Measurements from ENCODE around the gene ADCY4. TPM values are rescaled to one million over a fixed set of nuclear protein-coding genes. Genes with fewer than 3 reads are reported as not detected.

ADCY4 gene
- total and polyA plus RNA-seq, 2 donors (not counting 1 experiment from before 2014, with no cell fraction given), result 2.3 to 7.8 TPM

DNA sequence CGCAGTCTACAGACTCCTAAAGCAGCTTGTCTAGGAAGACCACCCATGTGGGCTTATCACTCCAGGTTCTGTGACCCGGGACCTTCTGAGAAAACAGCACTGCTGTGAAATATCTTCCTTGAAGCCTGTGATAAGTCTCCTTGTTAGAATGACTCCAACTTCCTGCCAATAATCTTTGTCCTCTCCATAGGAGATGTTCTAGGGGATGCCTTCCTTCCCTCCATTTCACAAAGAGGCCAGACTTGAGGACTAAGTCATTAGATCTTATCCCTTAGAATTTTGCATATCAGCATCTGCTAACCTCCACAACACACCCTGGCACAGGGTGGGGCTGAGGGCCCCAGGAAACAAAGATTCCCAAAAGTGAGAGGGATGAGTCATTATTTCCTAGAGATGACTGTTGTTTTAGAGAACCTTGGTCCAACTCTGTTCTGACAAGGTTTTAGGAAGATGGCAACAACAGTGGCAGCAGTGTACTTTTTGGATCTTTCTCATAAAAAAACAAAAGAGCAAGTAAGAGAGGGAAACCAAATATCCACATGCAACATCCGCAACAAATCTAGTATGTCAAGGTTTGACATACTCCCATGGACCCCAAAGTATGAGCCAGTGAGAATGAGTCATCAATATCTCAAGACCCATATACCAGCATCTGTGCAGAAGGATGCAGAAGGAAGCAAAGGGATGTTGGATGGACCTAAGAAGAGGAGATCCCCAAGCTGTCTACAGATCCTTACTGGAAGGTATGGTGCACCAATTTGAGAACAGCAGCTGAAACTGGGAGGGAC is 17.5 kb downstream of the ADCY4 start:
- H3K4me2 ChIP-seq (replicated peaks; ENCODE audit: low read depth, low read length, poor library complexity, severe bottlenecking), result no peak overlapping the region
- no peak for TF ChIP-seq EZH2 (IDR thresholded peaks at IDR 0.05; ENCODE audit: borderline replicate concordance, insufficient read depth, low read depth, low read length, poor library complexity, severe bottlenecking)
- TF ChIP-seq, protein P1, sequence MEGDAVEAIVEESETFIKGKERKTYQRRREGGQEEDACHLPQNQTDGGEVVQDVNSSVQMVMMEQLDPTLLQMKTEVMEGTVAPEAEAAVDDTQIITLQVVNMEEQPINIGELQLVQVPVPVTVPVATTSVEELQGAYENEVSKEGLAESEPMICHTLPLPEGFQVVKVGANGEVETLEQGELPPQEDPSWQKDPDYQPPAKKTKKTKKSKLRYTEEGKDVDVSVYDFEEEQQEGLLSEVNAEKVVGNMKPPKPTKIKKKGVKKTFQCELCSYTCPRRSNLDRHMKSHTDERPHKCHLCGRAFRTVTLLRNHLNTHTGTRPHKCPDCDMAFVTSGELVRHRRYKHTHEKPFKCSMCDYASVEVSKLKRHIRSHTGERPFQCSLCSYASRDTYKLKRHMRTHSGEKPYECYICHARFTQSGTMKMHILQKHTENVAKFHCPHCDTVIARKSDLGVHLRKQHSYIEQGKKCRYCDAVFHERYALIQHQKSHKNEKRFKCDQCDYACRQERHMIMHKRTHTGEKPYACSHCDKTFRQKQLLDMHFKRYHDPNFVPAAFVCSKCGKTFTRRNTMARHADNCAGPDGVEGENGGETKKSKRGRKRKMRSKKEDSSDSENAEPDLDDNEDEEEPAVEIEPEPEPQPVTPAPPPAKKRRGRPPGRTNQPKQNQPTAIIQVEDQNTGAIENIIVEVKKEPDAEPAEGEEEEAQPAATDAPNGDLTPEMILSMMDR (IDR thresholded peaks at IDR 0.05), result no peak
- POLR2A ChIA-PET, result no interaction called here
- CTCF ChIA-PET, result interaction anchor here (1.1 to 2.1 kb wide), 4 partner anchors 10 to 19 kb away, joined by 3 to 14 read pairs (median 8); partner anchors contain the start of gene CIDEB
- WGBS (ENCODE audit: insufficient coverage), result 96% methylated on average over 2 of the region's 3 CpGs
- no peak overlapping the region for H3K9ac ChIP-seq (ENCODE audit: low read length)
- H3K36me3 ChIP-seq (replicated peaks in 1 of 2; ENCODE audit: control extremely low read depth in 1 of 2, control insufficient read depth in 1 of 2, extremely low read depth in 1 of 2, insufficient read depth in 2 of 2, low read length in 1 of 2), result no peaks in the 10 kb centered on the region
- peaks cover 27% of the 10 kb centered on the region for H3K4me1 Mint-ChIP-seq
- no peaks in the 10 kb centered on the region for H3K9me3 Mint-ChIP-seq (ENCODE audit: insufficient read depth)
- no peak overlapping the region for H3K4me3 ChIP-seq (ENCODE audit: control extremely low read depth in 1 of 5, extremely low read depth in 1 of 5, insufficient read depth in 1 of 5, low read depth in 2 of 5, low read length in 4 of 5)
- H4K20me1 ChIP-seq (ENCODE audit: control insufficient read depth, insufficient read depth, low read length, poor library complexity, severe bottlenecking), result no peaks in the 10 kb centered on the region
- no peak overlapping the region for H3K27ac ChIP-seq (ENCODE audit: low read length in 2 of 2)
- H3K27me3 Mint-ChIP-seq, result peaks cover 11% of the 10 kb centered on the region
- H3K27ac Mint-ChIP-seq, result no peak overlapping the region
- H3K4me1 ChIP-seq (ENCODE audit: control insufficient read depth in 2 of 2, insufficient read depth in 2 of 2, low read length in 2 of 2), result peaks cover 20 to 26% of the 10 kb centered on the region in 2 donors
- DNase-seq (no peak), ATAC-seq (ENCODE audit: low read depth) (no peak)
- H3K79me2 ChIP-seq (ENCODE audit: control insufficient read depth, insufficient read depth, low read length), result no peaks in the 10 kb centered on the region
- no peak overlapping the region for H3K4me3 Mint-ChIP-seq
- H2AFZ ChIP-seq (ENCODE audit: insufficient read depth, low read depth, low read length, poor library complexity, severe bottlenecking), result no peak overlapping the region
- intact Hi-C loops (cut with micrococcal nuclease), result no loop called here
- H3K27me3 ChIP-seq (replicated peaks in 1 of 4; ENCODE audit: control extremely low read depth in 1 of 4, control insufficient read depth in 3 of 4, insufficient read depth in 4 of 4, low read length in 3 of 4), result peaks cover 0 to 6% (median 0%) of the 10 kb centered on the region in 4 experiments
- H3K9me3 ChIP-seq (ENCODE audit: control extremely low read depth in 1 of 3, control insufficient read depth in 2 of 3, insufficient read depth in 1 of 3, low read length in 2 of 3), result no peaks in the 10 kb centered on the region

DNA sequence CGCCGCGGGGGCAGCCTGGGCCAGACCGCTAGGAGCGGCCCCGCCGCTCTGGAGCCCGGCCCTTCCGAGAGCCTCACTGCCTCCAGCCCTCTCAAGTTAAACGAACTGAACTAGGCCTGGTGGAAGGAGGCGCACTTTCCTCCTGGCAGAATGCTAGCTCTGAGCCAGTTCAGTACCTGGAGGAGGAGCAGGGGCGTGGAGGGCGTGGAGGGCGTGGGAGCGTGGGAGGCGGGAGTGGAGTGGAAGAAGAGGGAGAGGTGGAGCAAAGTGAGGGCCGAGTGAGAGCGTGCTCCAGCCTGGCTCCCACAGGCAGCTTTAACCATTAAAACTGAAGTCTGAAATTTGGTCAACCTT is 18.3 kb downstream of the ADCY4 start:
- Histone ChIP-seq H3K9me3 (ENCODE audit: control extremely low read depth in 1 of 3, control insufficient read depth in 2 of 3, insufficient read depth in 1 of 3, low read length in 2 of 3) (no peaks in the 10 kb centered on the region), H4K20me1 (ENCODE audit: control insufficient read depth, insufficient read depth, low read length, poor library complexity, severe bottlenecking) (no peaks in the 10 kb centered on the region), H3K36me3 (replicated peaks in 1 of 2; ENCODE audit: control extremely low read depth in 1 of 2, control insufficient read depth in 1 of 2, extremely low read depth in 1 of 2, insufficient read depth in 2 of 2, low read length in 1 of 2) (no peaks in the 10 kb centered on the region), H3K4me3 (ENCODE audit: control extremely low read depth in 1 of 5, extremely low read depth in 1 of 5, insufficient read depth in 1 of 5, low read depth in 2 of 5, low read length in 4 of 5) (no peak overlapping the region), H3K9ac (ENCODE audit: low read length) (no peak overlapping the region), H3K4me2 (replicated peaks; ENCODE audit: low read depth, low read length, poor library complexity, severe bottlenecking) (no peak overlapping the region), H3K27me3 (replicated peaks in 1 of 4; ENCODE audit: control extremely low read depth in 1 of 4, control insufficient read depth in 3 of 4, insufficient read depth in 4 of 4, low read length in 3 of 4) (peaks cover 0 to 6% (median 0%) of the 10 kb centered on the region in 4 experiments), H3K79me2 (ENCODE audit: control insufficient read depth, insufficient read depth, low read length) (no peaks in the 10 kb centered on the region), H3K27ac (ENCODE audit: low read length in 2 of 2) (no peak overlapping the region), H2AFZ (ENCODE audit: insufficient read depth, low read depth, low read length, poor library complexity, severe bottlenecking) (no peak overlapping the region), H3K4me1 (ENCODE audit: control insufficient read depth in 2 of 2, insufficient read depth in 2 of 2, low read length in 2 of 2) (peaks cover 27 to 33% of the 10 kb centered on the region in 2 donors)
- peaks cover 34% of the 10 kb centered on the region for H3K4me1 Mint-ChIP-seq
- TF ChIP-seq EZH2 (IDR thresholded peaks at IDR 0.05; ENCODE audit: borderline replicate concordance, insufficient read depth, low read depth, low read length, poor library complexity, severe bottlenecking), result no peak
- TF ChIP-seq, protein P1 (IDR thresholded peaks at IDR 0.05), result no peak
- H3K27ac Mint-ChIP-seq, result no peak overlapping the region
- intact Hi-C loops (cut with micrococcal nuclease), result no loop called here
- no peak for DNase-seq
- ChIA-PET CTCF (no interaction called here), POLR2A (no interaction called here)
- WGBS (ENCODE audit: insufficient coverage), result 94% methylated on average over 18 of the region's 18 CpGs
- no peak for ATAC-seq (ENCODE audit: low read depth)
- no peaks in the 10 kb centered on the region for H3K9me3 Mint-ChIP-seq (ENCODE audit: insufficient read depth)
- H3K4me3 Mint-ChIP-seq, result no peak overlapping the region
- H3K27me3 Mint-ChIP-seq, result peaks cover 11% of the 10 kb centered on the region

Measured in B cell (primary cell).